MM.1S (cell line): ENCODE results near the gene ADAMTS2.

Experiments used
- DNase-seq: peaks from one replicate; pipeline ENCODE4 v3.0.0-alpha.2; 2015
- H2AFZ ChIP-seq: fragments of 300-600 bp; sonication (generic); 2 replicates; pipeline ENCODE4 v1.6.0; 2016; ENCODE audit warnings: antibody characterized with exemption, low read length
- H3F3A ChIP-seq: fragments of 300-600 bp; sonication (generic); 2 replicates; pipeline ENCODE4 v1.6.1; 2016; ENCODE audit warnings: mild to moderate bottlenecking, antibody characterized with exemption, low read length, moderate library complexity, mixed read lengths; ENCODE audit not compliant: insufficient read depth
- H3K27ac ChIP-seq: fragments of 300-600 bp; sonication (generic); 2 replicates; pipeline ENCODE4 v1.5.1; 2016; ENCODE audit warnings: mild to moderate bottlenecking, low read length
- H3K27me3 ChIP-seq: fragments of 300-600 bp; sonication (generic); replicated peaks from 2 replicates; pipeline ENCODE4 v1.6.0; 2016; ENCODE audit warnings: low read length; ENCODE audit not compliant: insufficient read depth
- H3K36me3 ChIP-seq: fragments of 300-600 bp; sonication (generic); replicated peaks from 2 replicates; pipeline ENCODE4 v1.6.1; 2016; ENCODE audit warnings: mild to moderate bottlenecking, low read length, mixed read lengths; ENCODE audit not compliant: insufficient read depth
- H3K4me1 ChIP-seq: fragments of 300-600 bp; sonication (generic); 2 replicates; pipeline ENCODE4 v1.6.1; 2016; ENCODE audit warnings: low read length, mixed read lengths
- H3K4me2 ChIP-seq: fragments of 300-600 bp; sonication (generic); 2 replicates; pipeline ENCODE4 v1.6.0; 2016; ENCODE audit warnings: low read depth, low read length
- H3K4me3 ChIP-seq: fragments of 300-600 bp; sonication (generic); 2 replicates; pipeline ENCODE4 v1.5.1; 2016; ENCODE audit warnings: low read length, mixed read lengths
- H3K79me2 ChIP-seq: fragments of 300-600 bp; sonication (generic); 2 replicates; pipeline ENCODE4 v1.6.1; 2016; ENCODE audit warnings: mixed run types, low read length, mixed read lengths
- H3K9ac ChIP-seq: fragments of 300-600 bp; sonication (generic); 2 replicates; pipeline ENCODE4 v1.6.1; 2016; ENCODE audit warnings: low read length, mixed read lengths
- H3K9me2 ChIP-seq: fragments of 300-600 bp; sonication (generic); replicated peaks from 2 replicates; pipeline ENCODE4 v1.6.1; 2016; ENCODE audit warnings: mild to moderate bottlenecking, low read length, mixed read lengths; ENCODE audit not compliant: insufficient read depth
- H3K9me3 ChIP-seq: fragments of 300-600 bp; sonication (generic); replicated peaks from 2 replicates; pipeline ENCODE4 v1.6.1; 2016; ENCODE audit warnings: mild to moderate bottlenecking, low read length, mixed read lengths; ENCODE audit not compliant: insufficient read depth
- H4K20me1 ChIP-seq: fragments of 300-600 bp; sonication (generic); 2 replicates; pipeline ENCODE4 v1.6.1; 2016; ENCODE audit warnings: mild to moderate bottlenecking, low read length, moderate library complexity, mixed read lengths; ENCODE audit not compliant: insufficient read depth
- EZH2 ChIP-seq: fragments of 300-600 bp; sonication (generic); optimal IDR thresholded peaks from 2 replicates; pipeline ENCODE3; 2017; ENCODE audit warnings: low read depth, mild to moderate bottlenecking, antibody characterized with exemption, low read length, mixed read lengths
- EZH2phosphoT487 ChIP-seq: fragments of 300-600 bp; sonication (generic); IDR thresholded peaks from 2 replicates; pipeline ENCODE4 v1.6.1; 2018; ENCODE audit warnings: antibody characterized with exemption, low read length
- TF ChIP-seq, protein P1 (sequence below): fragments of 300-600 bp; sonication (generic); IDR thresholded peaks from 2 replicates; pipeline ENCODE4 v1.5.1; 2016; ENCODE audit warnings: antibody characterized with exemption, low read length, mixed read lengths

Gene ADAMTS2

GRCh38 chr5:179114756-179115155, 230.5 kb downstream of the ADAMTS2 start:
- Histone ChIP-seq H2AFZ (no peak overlapping the region), H4K20me1 (no peaks in the 10 kb centered on the region), H3K9me2 (no peaks in the 10 kb centered on the region), H3K27ac (no peak overlapping the region), H3K4me2 (no peak overlapping the region), H3K4me3 (no peak overlapping the region), H3K36me3 (no peaks in the 10 kb centered on the region), H3K79me2 (no peaks in the 10 kb centered on the region), H3F3A (no peaks in the 10 kb centered on the region), H3K9ac (no peak overlapping the region), H3K9me3 (no peaks in the 10 kb centered on the region), H3K27me3 (peaks cover 40% of the 10 kb centered on the region), H3K4me1 (no peaks in the 10 kb centered on the region)
- DNase-seq: no peak
- TF ChIP-seq EZH2phosphoT487: no peak
- TF ChIP-seq EZH2: no peak
- TF ChIP-seq, protein P1, sequence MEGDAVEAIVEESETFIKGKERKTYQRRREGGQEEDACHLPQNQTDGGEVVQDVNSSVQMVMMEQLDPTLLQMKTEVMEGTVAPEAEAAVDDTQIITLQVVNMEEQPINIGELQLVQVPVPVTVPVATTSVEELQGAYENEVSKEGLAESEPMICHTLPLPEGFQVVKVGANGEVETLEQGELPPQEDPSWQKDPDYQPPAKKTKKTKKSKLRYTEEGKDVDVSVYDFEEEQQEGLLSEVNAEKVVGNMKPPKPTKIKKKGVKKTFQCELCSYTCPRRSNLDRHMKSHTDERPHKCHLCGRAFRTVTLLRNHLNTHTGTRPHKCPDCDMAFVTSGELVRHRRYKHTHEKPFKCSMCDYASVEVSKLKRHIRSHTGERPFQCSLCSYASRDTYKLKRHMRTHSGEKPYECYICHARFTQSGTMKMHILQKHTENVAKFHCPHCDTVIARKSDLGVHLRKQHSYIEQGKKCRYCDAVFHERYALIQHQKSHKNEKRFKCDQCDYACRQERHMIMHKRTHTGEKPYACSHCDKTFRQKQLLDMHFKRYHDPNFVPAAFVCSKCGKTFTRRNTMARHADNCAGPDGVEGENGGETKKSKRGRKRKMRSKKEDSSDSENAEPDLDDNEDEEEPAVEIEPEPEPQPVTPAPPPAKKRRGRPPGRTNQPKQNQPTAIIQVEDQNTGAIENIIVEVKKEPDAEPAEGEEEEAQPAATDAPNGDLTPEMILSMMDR: no peak

GRCh38 chr5:179113945-179114641, 231.2 kb downstream of the ADAMTS2 start:
- no peak overlapping the region for H3K4me2 ChIP-seq
- H3K79me2 ChIP-seq: no peaks in the 10 kb centered on the region
- no peaks in the 10 kb centered on the region for H3K4me1 ChIP-seq
- no peaks in the 10 kb centered on the region for H3K9me3 ChIP-seq
- no peak overlapping the region for H3K27ac ChIP-seq
- peaks cover 40% of the 10 kb centered on the region for H3K27me3 ChIP-seq
- no peaks in the 10 kb centered on the region for H4K20me1 ChIP-seq
- H2AFZ ChIP-seq: no peak overlapping the region
- no peaks in the 10 kb centered on the region for H3K9me2 ChIP-seq
- H3K4me3 ChIP-seq: no peak overlapping the region
- TF ChIP-seq EZH2phosphoT487: no peak
- TF ChIP-seq, protein P1: no peak
- TF ChIP-seq EZH2: no peak
- no peak for DNase-seq
- no peaks in the 10 kb centered on the region for H3F3A ChIP-seq
- no peak overlapping the region for H3K9ac ChIP-seq
- no peaks in the 10 kb centered on the region for H3K36me3 ChIP-seq

- Histone ChIP-seq H2AFZ (no peak overlapping the region), H3K9me2 (no peaks in the 10 kb centered on the region), H3K27me3 (peaks cover 40% of the 10 kb centered on the region), H3F3A (no peaks in the 10 kb centered on the region), H4K20me1 (no peaks in the 10 kb centered on the region), H3K36me3 (no peaks in the 10 kb centered on the region), H3K9ac (no peak overlapping the region), H3K4me2 (no peak overlapping the region), H3K27ac (no peak overlapping the region), H3K9me3 (no peaks in the 10 kb centered on the region), H3K4me1 (no peaks in the 10 kb centered on the region), H3K4me3 (no peak overlapping the region), H3K79me2 (no peaks in the 10 kb centered on the region)
- no peak for DNase-seq
- no peak for TF ChIP-seq EZH2
- no peak for TF ChIP-seq EZH2phosphoT487
- TF ChIP-seq, protein P1: no peak
Observed at GRCh38 chr5:179113143-179113530, 232.1 kb downstream of the ADAMTS2 start.
